ENCODE measurements around the gene ATF7IP2.
"Not testable (repeated sequence)": the region's sequence is repeated elsewhere in the genome, so short reads cannot be mapped to it uniquely, and the experiment has no call there.

ATF7IP2 gene

GRCh38 chr16:10376229-10376628 lies 9.6 kb upstream of the ATF7IP2 start:
- no peak for DNase-seq (ENCODE audit: low spot score)

GRCh38 chr16:10383626-10384025 lies 2.2 kb upstream of the ATF7IP2 start:
- DNase-seq (ENCODE audit: low spot score), result no peak

GRCh38 chr16:10386517-10387100 lies 748 bp downstream of the ATF7IP2 start:
- peak; percentile 10 for DNase-seq (ENCODE audit: low spot score)

GRCh38 chr16:10387188-10387617 lies 1.3 kb downstream of the ATF7IP2 start:
- no peak for DNase-seq (ENCODE audit: low spot score)

GRCh38 chr16:10388988-10389387 lies 3.1 kb downstream of the ATF7IP2 start:
- no peak for DNase-seq (ENCODE audit: low spot score)

- DNase-seq (ENCODE audit: low spot score), result no peak
These were observed 4.5 kb downstream of the ATF7IP2 start for GRCh38 chr16:10390330-10390729.

GRCh38 chr16:10390867-10391266 lies 5.0 kb downstream of the ATF7IP2 start:
- DNase-seq (ENCODE audit: low spot score), result no peak

GRCh38 chr16:10391339-10391738 lies 5.5 kb downstream of the ATF7IP2 start:
- no peak for DNase-seq (ENCODE audit: low spot score)

- DNase-seq (ENCODE audit: low spot score), result peak; percentile 2
These were observed 17.1 kb downstream of the ATF7IP2 start for GRCh38 chr16:10402975-10403374.

- peak; percentile 42 for DNase-seq (ENCODE audit: low spot score)
These were observed 19.6 kb downstream of the ATF7IP2 start for GRCh38 chr16:10405386-10405939.

- DNase-seq (ENCODE audit: low spot score), result no peak
These were observed 23.0 kb downstream of the ATF7IP2 start for GRCh38 chr16:10408824-10409381.

GRCh38 chr16:10409713-10410112 lies 23.9 kb downstream of the ATF7IP2 start:
- DNase-seq (ENCODE audit: low spot score), result not testable (repeated sequence)

- no peak for DNase-seq (ENCODE audit: low spot score)
These were observed 24.6 kb downstream of the ATF7IP2 start for GRCh38 chr16:10410469-10410868.

- DNase-seq (ENCODE audit: low spot score), result no peak
These were observed 27.2 kb downstream of the ATF7IP2 start for GRCh38 chr16:10412935-10413601.

- not testable (repeated sequence) for DNase-seq (ENCODE audit: low spot score)
These were observed 32.3 kb downstream of the ATF7IP2 start for GRCh38 chr16:10418204-10418603.

GRCh38 chr16:10419701-10420100 lies 33.8 kb downstream of the ATF7IP2 start:
- DNase-seq (ENCODE audit: low spot score), result no peak

GRCh38 chr16:10421596-10421995 lies 35.7 kb downstream of the ATF7IP2 start:
- DNase-seq (ENCODE audit: low spot score), result no peak

GRCh38 chr16:10428433-10429168 lies 42.7 kb downstream of the ATF7IP2 start:
- DNase-seq (ENCODE audit: low spot score), result peak; percentile 64

- peak; percentile 37 for DNase-seq (ENCODE audit: low spot score)
These were observed 43.6 kb downstream of the ATF7IP2 start for GRCh38 chr16:10429299-10429969.

GRCh38 chr16:10441726-10442125 lies 55.9 kb downstream of the ATF7IP2 start:
- DNase-seq (ENCODE audit: low spot score), result no peak

- DNase-seq (ENCODE audit: low spot score), result no peak
These were observed 61.4 kb downstream of the ATF7IP2 start for GRCh38 chr16:10447289-10447688.

Data from kidney tubule cell (primary cell).